Thoracic aorta (tissue), 2 donors: ENCODE results near the gene SECISBP2. TPM values are rescaled to one million over a fixed set of nuclear protein-coding genes. Genes with fewer than 3 reads are reported as not detected.

ENCODE experiments used
- ATAC-seq: fragments of 150-250 bp; one replicate; pipeline ENCODE4 v1.8.0; 2017; ENCODE audit warnings: low read depth; ENCODE audit not compliant: insufficient number of reproducible peaks, low FRiP score
- DNase-seq: peaks from one replicate; pipeline ENCODE4 v3.0.0-alpha.2; 2020; ENCODE audit warnings: low spot score
- H3K27ac ChIP-seq, 2 donors: fragments of 200-600 bp; sonication (generic); 1 replicate in 1 of 2; 2 replicates in 1 of 2; pipeline ENCODE4 v1.5.1; 2016; ENCODE audit warnings: mild to moderate bottlenecking in 2 of 2, moderate library complexity in 2 of 2
- H3K27me3 ChIP-seq: fragments of 200-600 bp; sonication (generic); replicated peaks from 2 replicates; pipeline ENCODE4 v1.6.0; 2016; ENCODE audit warnings: mild to moderate bottlenecking; ENCODE audit not compliant: insufficient read depth
- H3K36me3 ChIP-seq: fragments of 200-600 bp; sonication (generic); one replicate; pipeline ENCODE4 v1.5.1; 2016
- H3K4me1 ChIP-seq, 2 donors: fragments of 200-600 bp; sonication (generic); 1 replicate in 1 of 2; 2 replicates in 1 of 2; pipeline versions ENCODE4 v1.5.1 to v1.6.0; 2016; ENCODE audit warnings: low read depth in 2 of 2, mild to moderate bottlenecking in 1 of 2; ENCODE audit not compliant: control insufficient read depth in 1 of 2
- H3K4me3 ChIP-seq: fragments of 200-600 bp; sonication (generic); 2 replicates; pipeline ENCODE4 v1.5.1; 2016; ENCODE audit warnings: mild to moderate bottlenecking
- H3K9me3 ChIP-seq: fragments of 200-600 bp; sonication (generic); 2 replicates; pipeline ENCODE4 v1.5.1; 2016
- CTCF ChIP-seq: fragments of 200-600 bp; sonication (generic); IDR thresholded peaks from one replicate; pipeline ENCODE4 v1.5.1; 2019; ENCODE audit warnings: antibody characterized with exemption
- total RNA-seq, 2 donors: library from RNA; depleted of rRNA; stranded (reverse); fragments of >200 nt; gene quantifications; one replicate each; pipeline versions ENCODE4 v1.1.0 to v1.2.3, GENCODE V29; 2016

Gene SECISBP2
- total RNA-seq, 2 donors from 2014 or later, result 37.2 to 91.5 TPM

DNA sequence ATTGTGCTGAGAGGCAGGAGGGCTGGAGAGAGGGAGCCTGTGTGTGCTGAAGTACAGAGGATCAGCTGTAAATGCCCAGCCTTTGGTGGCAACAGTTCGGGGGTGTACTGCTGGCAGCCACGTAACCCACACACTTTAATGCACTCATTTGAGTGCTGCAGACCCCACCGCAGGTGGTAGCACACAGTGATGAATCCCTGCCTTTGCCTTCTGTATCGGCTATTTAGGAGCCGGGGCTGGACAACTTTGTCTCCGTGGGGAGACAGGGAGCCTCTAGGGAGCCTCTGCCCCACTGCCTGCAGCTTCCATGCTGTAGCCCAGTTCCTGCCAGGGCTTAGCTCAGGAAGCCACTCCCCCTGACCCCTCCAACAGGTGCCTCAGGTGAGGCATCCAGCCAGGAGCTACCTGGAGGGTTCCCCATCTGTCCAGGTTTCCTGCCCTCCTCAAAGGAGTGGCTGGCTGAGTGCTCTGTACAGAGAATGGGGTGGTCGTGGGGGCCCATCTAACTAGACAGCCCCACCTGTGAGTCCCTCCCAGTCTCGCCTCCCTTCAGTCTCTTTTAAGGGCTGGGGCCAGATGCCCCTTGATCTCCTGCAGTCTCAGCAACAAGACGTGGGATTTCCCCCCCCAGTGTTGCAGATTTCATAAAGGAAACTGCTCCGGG, 44.5 kb downstream of the SECISBP2 start:
- DNase-seq (no peak), ATAC-seq (no peak)
- no peaks in the 10 kb centered on the region for H3K9me3 ChIP-seq
- no peak overlapping the region for H3K4me3 ChIP-seq
- H3K27me3 ChIP-seq, result no peaks in the 10 kb centered on the region
- H3K4me1 ChIP-seq, result no peaks in the 10 kb centered on the region
- TF ChIP-seq CTCF, result no peak
- H3K27ac ChIP-seq, result no peak overlapping the region
- H3K36me3 ChIP-seq, result peaks cover 37% of the 10 kb centered on the region

GRCh38 chr9:89363311-89363670, 45.0 kb downstream of the SECISBP2 start:
- ATAC-seq (no peak), DNase-seq (no peak)
- Histone ChIP-seq H3K4me3 (no peak overlapping the region), H3K27me3 (no peaks in the 10 kb centered on the region), H3K9me3 (no peaks in the 10 kb centered on the region), H3K4me1 (no peaks in the 10 kb centered on the region), H3K27ac (no peak overlapping the region), H3K36me3 (peaks cover 32% of the 10 kb centered on the region)
- no peak for TF ChIP-seq CTCF

GRCh38 chr9:89363921-89364665, 45.8 kb downstream of the SECISBP2 start:
- DNase-seq (no peak), ATAC-seq (no peak)
- Histone ChIP-seq H3K27ac (no peak overlapping the region), H3K4me3 (no peak overlapping the region), H3K36me3 (peaks cover 27% of the 10 kb centered on the region), H3K27me3 (no peaks in the 10 kb centered on the region), H3K9me3 (no peaks in the 10 kb centered on the region), H3K4me1 (no peaks in the 10 kb centered on the region)
- TF ChIP-seq CTCF, result no peak

GRCh38 chr9:89364666-89365531, 46.6 kb downstream of the SECISBP2 start:
- Histone ChIP-seq H3K27me3 (no peaks in the 10 kb centered on the region), H3K4me1 (no peaks in the 10 kb centered on the region), H3K4me3 (no peak overlapping the region), H3K36me3 (peaks cover 24% of the 10 kb centered on the region), H3K9me3 (no peaks in the 10 kb centered on the region), H3K27ac (no peak overlapping the region)
- ATAC-seq, result no peak
- no peak for DNase-seq
- no peak for TF ChIP-seq CTCF

DNA sequence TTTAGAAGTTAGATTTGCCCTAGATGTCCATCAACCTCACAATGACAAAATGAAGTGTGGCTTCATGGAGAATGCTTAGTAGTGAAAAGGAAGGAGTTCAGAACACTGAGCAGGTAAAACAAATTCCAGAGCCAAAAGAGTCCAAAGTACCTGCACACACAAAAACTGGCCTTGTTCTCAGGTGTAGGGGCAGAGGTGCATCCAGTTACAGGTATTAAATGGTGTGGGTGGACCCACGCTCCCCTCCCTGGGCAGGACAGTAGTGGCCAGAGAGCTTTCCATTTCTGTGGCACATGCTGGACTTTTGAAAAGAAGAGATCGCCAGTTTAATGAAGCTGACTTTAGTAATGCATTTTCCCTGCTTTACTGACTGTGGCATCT, 47.2 kb downstream of the SECISBP2 start:
- DNase-seq (no peak), ATAC-seq (no peak)

More for the DNA sequence above, 47.2 kb downstream of the SECISBP2 start:
- no peaks in the 10 kb centered on the region for H3K27me3 ChIP-seq
- TF ChIP-seq CTCF, result no peak
- H3K9me3 ChIP-seq, result no peaks in the 10 kb centered on the region
- H3K36me3 ChIP-seq, result peaks cover 17% of the 10 kb centered on the region
- H3K4me1 ChIP-seq, result no peaks in the 10 kb centered on the region
- no peak overlapping the region for H3K4me3 ChIP-seq
- H3K27ac ChIP-seq, result no peak overlapping the region
